GM23338 (cell line): ENCODE data around the gene BAX. TPM values are rescaled to one million over a fixed set of nuclear protein-coding genes. Genes with fewer than 3 reads are reported as not detected.

Source experiments
- ATAC-seq: fragments of 200-7000 bp; cut with Tn5 transposase; 3 replicates; pipeline ENCODE4 v1.9.1; 2020
- DNase-seq: peaks from one replicate; pipeline ENCODE4 v3.0.0-alpha.2; 2015; ENCODE audit warnings: low spot score
- H2AFZ ChIP-seq: fragments of 200-600 bp; sonication (generic); 2 replicates; pipeline ENCODE4 v1.8.0; 2016; ENCODE audit warnings: antibody characterized with exemption, mild to moderate bottlenecking, moderate library complexity
- H3F3A ChIP-seq: fragments of 200-600 bp; sonication (generic); replicated peaks from 2 replicates; pipeline ENCODE4 v1.8.0; 2017; ENCODE audit warnings: antibody characterized with exemption, mixed run types, low read depth
- H3K27ac ChIP-seq: fragments of 200-600 bp; sonication (generic); 2 replicates; pipeline ENCODE4 v1.6.1; 2016; ENCODE audit warnings: low read depth
- H3K27me3 ChIP-seq: fragments of 200-600 bp; sonication (generic); 2 replicates; pipeline ENCODE4 v1.8.0; 2016; ENCODE audit warnings: mild to moderate bottlenecking, mixed run types, moderate library complexity; ENCODE audit not compliant: insufficient read depth
- H3K36me3 ChIP-seq: fragments of 200-600 bp; sonication (generic); 2 replicates; pipeline ENCODE4 v1.8.0; 2016; ENCODE audit warnings: mild to moderate bottlenecking; ENCODE audit not compliant: insufficient read depth
- H3K4me1 ChIP-seq: fragments of 200-600 bp; sonication (generic); 2 replicates; pipeline ENCODE4 v1.8.0; 2016; ENCODE audit warnings: mild to moderate bottlenecking, moderate library complexity; ENCODE audit not compliant: insufficient read depth
- H3K4me2 ChIP-seq: fragments of 200-600 bp; sonication (generic); 2 replicates; pipeline ENCODE4 v1.7.1; 2017; ENCODE audit warnings: mixed run types
- H3K4me3 ChIP-seq: fragments of 200-600 bp; sonication (generic); 2 replicates; pipeline ENCODE4 v1.6.1; 2016; ENCODE audit warnings: mixed run types
- H3K79me2 ChIP-seq: fragments of 200-600 bp; sonication (generic); replicated peaks from 2 replicates; pipeline ENCODE4 v1.8.0; 2017; ENCODE audit warnings: mild to moderate bottlenecking; ENCODE audit not compliant: insufficient read depth
- H3K9me2 ChIP-seq: fragments of 200-600 bp; sonication (generic); 2 replicates; pipeline ENCODE4 v1.8.0; 2017; ENCODE audit not compliant: insufficient read depth
- H4K20me1 ChIP-seq: fragments of 200-600 bp; sonication (generic); replicated peaks from 2 replicates; pipeline ENCODE4 v1.8.0; 2017; ENCODE audit warnings: mild to moderate bottlenecking; ENCODE audit not compliant: insufficient read depth
- H3K27ac Mint-ChIP-seq: 2 replicates; pipeline ENCODE4 v1.8.0; 2020; ENCODE audit warnings: inconsistent platforms, mild to moderate bottlenecking, moderate library complexity, mixed read lengths
- H3K27me3 Mint-ChIP-seq: 3 replicates; pipeline ENCODE4 v1.8.0; 2022; ENCODE audit warnings: low read depth, mild to moderate bottlenecking, moderate library complexity, mixed read lengths, inconsistent platforms; ENCODE audit not compliant: insufficient read depth, poor library complexity
- H3K36me3 Mint-ChIP-seq: 3 replicates; pipeline ENCODE4 v1.8.0; 2021; ENCODE audit warnings: low read depth, mild to moderate bottlenecking, inconsistent platforms, moderate library complexity, mixed read lengths
- H3K4me1 Mint-ChIP-seq: 3 replicates; pipeline ENCODE4 v1.8.0; 2020; ENCODE audit warnings: mild to moderate bottlenecking, inconsistent platforms, mixed read lengths
- H3K4me3 Mint-ChIP-seq: 3 replicates; pipeline ENCODE4 v1.8.0; 2021; ENCODE audit warnings: moderate library complexity, mild to moderate bottlenecking, inconsistent platforms, mixed read lengths
- H3K9me3 Mint-ChIP-seq: 3 replicates; pipeline ENCODE4 v1.8.0; 2020; ENCODE audit warnings: moderate library complexity, mild to moderate bottlenecking, inconsistent platforms, mixed read lengths
- NANOG ChIP-seq: IDR thresholded peaks from 2 replicates; pipeline ENCODE4 v1.6.1; 2016; ENCODE audit warnings: antibody characterized with exemption, borderline replicate concordance
- POLR2AphosphoS5 ChIP-seq: IDR thresholded peaks from 2 replicates; pipeline ENCODE4 v1.6.1; 2016; ENCODE audit warnings: antibody characterized with exemption, low read depth
- ZNF114 ChIP-seq: fragments of 250-450 bp; sonication (Bioruptor Pico); IDR thresholded peaks from 2 replicates; pipeline ENCODE4 v1.5.0; 2020; ENCODE audit warnings: mild to moderate bottlenecking, moderate library complexity
- polyA plus RNA-seq: library from polyadenylated mRNA; unstranded; fragments of >200 nt; fragmentation: Nextera tagmentation; extraction: Ambion mirVana; gene quantifications from 2 replicates; pipeline ENCODE4 v1.2.1, GENCODE V29; 2016
- total RNA-seq: library from RNA; depleted of rRNA; stranded (reverse); fragments of >200 nt; shearing (Covaris generic); gene quantifications from 2 replicates; pipeline ENCODE4 v1.2.3, GENCODE V29; 2014
- TF ChIP-seq, protein P1 (sequence below), 2 experiments: fragments of 200-600 bp in 1 of 2; sonication (generic) in 1 of 2; conservative IDR thresholded peaks; 2 replicates each; pipeline versions ENCODE4 v1.5.1 to v1.6.1; 2016 to 2017; ENCODE audit warnings: antibody characterized with exemption in 2 of 2, low read depth in 2 of 2, mild to moderate bottlenecking in 2 of 2, moderate library complexity in 1 of 2
- TF ChIP-seq, protein P2 (sequence below): fragments of 250-450 bp; sonication (Bioruptor Pico); IDR thresholded peaks from 2 replicates; pipeline ENCODE4 v1.5.0; 2020; ENCODE audit warnings: mild to moderate bottlenecking, moderate library complexity
- TF ChIP-seq, protein P3 (sequence below): IDR thresholded peaks from one replicate; pipeline ENCODE4 v1.6.1; 2018; ENCODE audit warnings: antibody characterized with exemption; ENCODE audit not compliant: unreplicated experiment

BAX gene
- total and polyA plus RNA-seq, 2 experiments from 2014 or later: 179 to 261 TPM

DNA sequence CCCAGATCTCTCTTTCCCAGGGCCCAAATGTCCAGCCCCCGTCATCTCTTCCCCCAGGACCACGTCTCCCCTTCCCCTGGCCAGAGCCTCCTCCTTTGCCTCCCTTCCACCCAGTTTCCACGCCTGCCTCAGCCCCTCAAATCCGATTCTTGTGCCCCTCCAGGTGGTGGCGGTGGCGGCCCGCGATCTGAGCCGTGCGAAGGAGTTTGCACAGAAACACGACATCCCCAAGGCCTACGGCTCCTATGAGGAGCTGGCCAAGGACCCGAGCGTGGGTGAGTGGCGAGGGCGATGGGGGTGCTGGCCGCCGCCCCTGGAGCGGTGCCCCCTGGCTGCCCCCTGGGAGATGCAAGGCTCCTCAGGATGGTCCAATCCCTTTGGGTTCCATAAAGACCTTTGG lies 19.8 kb upstream of the BAX start:
- H3K9me3 Mint-ChIP-seq: no peaks in the 10 kb centered on the region; the same call in 2 of the 3 replicates
- DNase-seq: peak; percentile 61
- H3K4me2 ChIP-seq: no peak overlapping the region
- peaks cover 14% of the 10 kb centered on the region for H3K4me1 Mint-ChIP-seq
- no peak overlapping the region for H3K4me3 ChIP-seq
- H3K4me3 Mint-ChIP-seq: peak overlapping the region; percentile 82; the same call in 2 of the 3 replicates
- peaks cover 16% of the 10 kb centered on the region for H3K4me1 ChIP-seq
- TF ChIP-seq, protein P1, sequence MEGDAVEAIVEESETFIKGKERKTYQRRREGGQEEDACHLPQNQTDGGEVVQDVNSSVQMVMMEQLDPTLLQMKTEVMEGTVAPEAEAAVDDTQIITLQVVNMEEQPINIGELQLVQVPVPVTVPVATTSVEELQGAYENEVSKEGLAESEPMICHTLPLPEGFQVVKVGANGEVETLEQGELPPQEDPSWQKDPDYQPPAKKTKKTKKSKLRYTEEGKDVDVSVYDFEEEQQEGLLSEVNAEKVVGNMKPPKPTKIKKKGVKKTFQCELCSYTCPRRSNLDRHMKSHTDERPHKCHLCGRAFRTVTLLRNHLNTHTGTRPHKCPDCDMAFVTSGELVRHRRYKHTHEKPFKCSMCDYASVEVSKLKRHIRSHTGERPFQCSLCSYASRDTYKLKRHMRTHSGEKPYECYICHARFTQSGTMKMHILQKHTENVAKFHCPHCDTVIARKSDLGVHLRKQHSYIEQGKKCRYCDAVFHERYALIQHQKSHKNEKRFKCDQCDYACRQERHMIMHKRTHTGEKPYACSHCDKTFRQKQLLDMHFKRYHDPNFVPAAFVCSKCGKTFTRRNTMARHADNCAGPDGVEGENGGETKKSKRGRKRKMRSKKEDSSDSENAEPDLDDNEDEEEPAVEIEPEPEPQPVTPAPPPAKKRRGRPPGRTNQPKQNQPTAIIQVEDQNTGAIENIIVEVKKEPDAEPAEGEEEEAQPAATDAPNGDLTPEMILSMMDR (conservative IDR thresholded peaks at IDR 0.05; ENCODE audit: low read depth in 2 of 2): peak; percentile 50 to 77
- TF ChIP-seq POLR2AphosphoS5: no peak
- H3F3A ChIP-seq: peaks cover 11% of the 10 kb centered on the region; the same call in 1 of the 2 replicates
- no peaks in the 10 kb centered on the region for H4K20me1 ChIP-seq
- ATAC-seq: peak; percentile 42
- H3K79me2 ChIP-seq: no peaks in the 10 kb centered on the region
- no peak overlapping the region for H2AFZ ChIP-seq
- peaks cover 23% of the 10 kb centered on the region for H3K27me3 Mint-ChIP-seq
- H3K27ac ChIP-seq: no peak overlapping the region
- H3K36me3 Mint-ChIP-seq: peaks cover 6% of the 10 kb centered on the region
- peaks cover 33% of the 10 kb centered on the region for H3K27me3 ChIP-seq
- H3K36me3 ChIP-seq: no peaks in the 10 kb centered on the region
- H3K27ac Mint-ChIP-seq: no peak overlapping the region
- H3K9me2 ChIP-seq: no peaks in the 10 kb centered on the region

DNA sequence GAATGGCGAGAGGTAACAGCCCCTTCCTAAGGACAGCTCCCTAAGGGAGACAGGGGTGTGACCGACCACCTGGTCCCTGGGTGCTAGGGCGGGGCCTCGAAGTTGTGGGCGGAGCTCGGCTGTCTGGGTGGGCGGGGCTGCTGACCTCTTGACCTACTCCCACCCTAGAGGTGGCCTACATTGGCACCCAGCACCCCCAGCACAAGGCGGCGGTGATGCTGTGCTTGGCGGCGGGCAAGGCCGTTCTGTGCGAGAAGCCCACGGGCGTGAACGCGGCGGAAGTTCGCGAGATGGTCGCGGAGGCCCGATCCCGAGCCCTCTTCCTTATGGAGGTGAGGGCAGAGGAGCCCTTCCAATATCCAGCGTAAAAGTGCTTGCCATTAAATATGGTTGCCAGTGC lies 18.8 kb upstream of the BAX start:
- no peak overlapping the region for H3K4me3 ChIP-seq
- Mint-ChIP-seq H3K4me1 (peaks cover 14% of the 10 kb centered on the region), H3K27ac (no peak overlapping the region), H3K36me3 (peaks cover 14% of the 10 kb centered on the region), H3K27me3 (peaks cover 23% of the 10 kb centered on the region), H3K4me3 (no peak overlapping the region), H3K9me3 (no peaks in the 10 kb centered on the region; the same call in 2 of the 3 replicates)
- no peaks in the 10 kb centered on the region for H4K20me1 ChIP-seq
- no peak overlapping the region for H2AFZ ChIP-seq
- no peak overlapping the region for H3K27ac ChIP-seq
- ATAC-seq (no peak), DNase-seq (no peak)
- no peak overlapping the region for H3K4me2 ChIP-seq
- no peaks in the 10 kb centered on the region for H3K9me2 ChIP-seq
- H3K79me2 ChIP-seq: no peaks in the 10 kb centered on the region
- peaks cover 11% of the 10 kb centered on the region; the same call in 1 of the 2 replicates for H3F3A ChIP-seq
- no peaks in the 10 kb centered on the region for H3K36me3 ChIP-seq
- peaks cover 16% of the 10 kb centered on the region for H3K4me1 ChIP-seq
- H3K27me3 ChIP-seq: peaks cover 33% of the 10 kb centered on the region
- TF ChIP-seq, protein P2, sequence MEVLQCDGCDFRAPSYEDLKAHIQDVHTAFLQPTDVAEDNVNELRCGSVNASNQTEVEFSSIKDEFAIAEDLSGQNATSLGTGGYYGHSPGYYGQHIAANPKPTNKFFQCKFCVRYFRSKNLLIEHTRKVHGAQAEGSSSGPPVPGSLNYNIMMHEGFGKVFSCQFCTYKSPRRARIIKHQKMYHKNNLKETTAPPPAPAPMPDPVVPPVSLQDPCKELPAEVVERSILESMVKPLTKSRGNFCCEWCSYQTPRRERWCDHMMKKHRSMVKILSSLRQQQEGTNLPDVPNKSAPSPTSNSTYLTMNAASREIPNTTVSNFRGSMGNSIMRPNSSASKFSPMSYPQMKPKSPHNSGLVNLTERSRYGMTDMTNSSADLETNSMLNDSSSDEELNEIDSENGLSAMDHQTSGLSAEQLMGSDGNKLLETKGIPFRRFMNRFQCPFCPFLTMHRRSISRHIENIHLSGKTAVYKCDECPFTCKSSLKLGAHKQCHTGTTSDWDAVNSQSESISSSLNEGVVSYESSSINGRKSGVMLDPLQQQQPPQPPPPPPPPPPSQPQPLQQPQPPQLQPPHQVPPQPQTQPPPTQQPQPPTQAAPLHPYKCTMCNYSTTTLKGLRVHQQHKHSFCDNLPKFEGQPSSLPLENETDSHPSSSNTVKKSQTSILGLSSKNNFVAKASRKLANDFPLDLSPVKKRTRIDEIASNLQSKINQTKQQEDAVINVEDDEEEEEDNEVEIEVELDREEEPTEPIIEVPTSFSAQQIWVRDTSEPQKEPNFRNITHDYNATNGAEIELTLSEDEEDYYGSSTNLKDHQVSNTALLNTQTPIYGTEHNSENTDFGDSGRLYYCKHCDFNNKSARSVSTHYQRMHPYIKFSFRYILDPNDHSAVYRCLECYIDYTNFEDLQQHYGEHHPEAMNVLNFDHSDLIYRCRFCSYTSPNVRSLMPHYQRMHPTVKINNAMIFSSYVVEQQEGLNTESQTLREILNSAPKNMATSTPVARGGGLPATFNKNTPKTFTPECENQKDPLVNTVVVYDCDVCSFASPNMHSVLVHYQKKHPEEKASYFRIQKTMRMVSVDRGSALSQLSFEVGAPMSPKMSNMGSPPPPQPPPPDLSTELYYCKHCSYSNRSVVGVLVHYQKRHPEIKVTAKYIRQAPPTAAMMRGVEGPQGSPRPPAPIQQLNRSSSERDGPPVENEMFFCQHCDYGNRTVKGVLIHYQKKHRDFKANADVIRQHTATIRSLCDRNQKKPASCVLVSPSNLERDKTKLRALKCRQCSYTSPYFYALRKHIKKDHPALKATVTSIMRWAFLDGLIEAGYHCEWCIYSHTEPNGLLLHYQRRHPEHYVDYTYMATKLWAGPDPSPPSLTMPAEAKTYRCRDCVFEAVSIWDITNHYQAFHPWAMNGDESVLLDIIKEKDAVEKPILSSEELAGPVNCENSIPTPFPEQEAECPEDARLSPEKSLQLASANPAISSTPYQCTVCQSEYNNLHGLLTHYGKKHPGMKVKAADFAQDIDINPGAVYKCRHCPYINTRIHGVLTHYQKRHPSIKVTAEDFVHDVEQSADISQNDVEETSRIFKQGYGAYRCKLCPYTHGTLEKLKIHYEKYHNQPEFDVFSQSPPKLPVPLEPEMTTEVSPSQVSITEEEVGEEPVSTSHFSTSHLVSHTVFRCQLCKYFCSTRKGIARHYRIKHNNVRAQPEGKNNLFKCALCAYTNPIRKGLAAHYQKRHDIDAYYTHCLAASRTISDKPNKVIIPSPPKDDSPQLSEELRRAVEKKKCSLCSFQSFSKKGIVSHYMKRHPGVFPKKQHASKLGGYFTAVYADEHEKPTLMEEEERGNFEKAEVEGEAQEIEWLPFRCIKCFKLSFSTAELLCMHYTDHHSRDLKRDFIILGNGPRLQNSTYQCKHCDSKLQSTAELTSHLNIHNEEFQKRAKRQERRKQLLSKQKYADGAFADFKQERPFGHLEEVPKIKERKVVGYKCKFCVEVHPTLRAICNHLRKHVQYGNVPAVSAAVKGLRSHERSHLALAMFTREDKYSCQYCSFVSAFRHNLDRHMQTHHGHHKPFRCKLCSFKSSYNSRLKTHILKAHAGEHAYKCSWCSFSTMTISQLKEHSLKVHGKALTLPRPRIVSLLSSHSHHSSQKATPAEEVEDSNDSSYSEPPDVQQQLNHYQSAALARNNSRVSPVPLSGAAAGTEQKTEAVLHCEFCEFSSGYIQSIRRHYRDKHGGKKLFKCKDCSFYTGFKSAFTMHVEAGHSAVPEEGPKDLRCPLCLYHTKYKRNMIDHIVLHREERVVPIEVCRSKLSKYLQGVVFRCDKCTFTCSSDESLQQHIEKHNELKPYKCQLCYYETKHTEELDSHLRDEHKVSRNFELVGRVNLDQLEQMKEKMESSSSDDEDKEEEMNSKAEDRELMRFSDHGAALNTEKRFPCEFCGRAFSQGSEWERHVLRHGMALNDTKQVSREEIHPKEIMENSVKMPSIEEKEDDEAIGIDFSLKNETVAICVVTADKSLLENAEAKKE (CRISPR knock-in tag): no peak
- TF ChIP-seq NANOG: no peak
- no peak for TF ChIP-seq ZNF114 (CRISPR knock-in tag)
- TF ChIP-seq, protein P1 (conservative IDR thresholded peaks at IDR 0.05; ENCODE audit: low read depth in 2 of 2): no peak
- TF ChIP-seq, protein P3, sequence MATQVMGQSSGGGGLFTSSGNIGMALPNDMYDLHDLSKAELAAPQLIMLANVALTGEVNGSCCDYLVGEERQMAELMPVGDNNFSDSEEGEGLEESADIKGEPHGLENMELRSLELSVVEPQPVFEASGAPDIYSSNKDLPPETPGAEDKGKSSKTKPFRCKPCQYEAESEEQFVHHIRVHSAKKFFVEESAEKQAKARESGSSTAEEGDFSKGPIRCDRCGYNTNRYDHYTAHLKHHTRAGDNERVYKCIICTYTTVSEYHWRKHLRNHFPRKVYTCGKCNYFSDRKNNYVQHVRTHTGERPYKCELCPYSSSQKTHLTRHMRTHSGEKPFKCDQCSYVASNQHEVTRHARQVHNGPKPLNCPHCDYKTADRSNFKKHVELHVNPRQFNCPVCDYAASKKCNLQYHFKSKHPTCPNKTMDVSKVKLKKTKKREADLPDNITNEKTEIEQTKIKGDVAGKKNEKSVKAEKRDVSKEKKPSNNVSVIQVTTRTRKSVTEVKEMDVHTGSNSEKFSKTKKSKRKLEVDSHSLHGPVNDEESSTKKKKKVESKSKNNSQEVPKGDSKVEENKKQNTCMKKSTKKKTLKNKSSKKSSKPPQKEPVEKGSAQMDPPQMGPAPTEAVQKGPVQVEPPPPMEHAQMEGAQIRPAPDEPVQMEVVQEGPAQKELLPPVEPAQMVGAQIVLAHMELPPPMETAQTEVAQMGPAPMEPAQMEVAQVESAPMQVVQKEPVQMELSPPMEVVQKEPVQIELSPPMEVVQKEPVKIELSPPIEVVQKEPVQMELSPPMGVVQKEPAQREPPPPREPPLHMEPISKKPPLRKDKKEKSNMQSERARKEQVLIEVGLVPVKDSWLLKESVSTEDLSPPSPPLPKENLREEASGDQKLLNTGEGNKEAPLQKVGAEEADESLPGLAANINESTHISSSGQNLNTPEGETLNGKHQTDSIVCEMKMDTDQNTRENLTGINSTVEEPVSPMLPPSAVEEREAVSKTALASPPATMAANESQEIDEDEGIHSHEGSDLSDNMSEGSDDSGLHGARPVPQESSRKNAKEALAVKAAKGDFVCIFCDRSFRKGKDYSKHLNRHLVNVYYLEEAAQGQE: no peak
